A204.1 (cell line): ENCODE measurements around the gene COX5A.

Experiments used
- FAIRE-seq: peaks from 2 replicates; lab custom pipeline; 2012; peaks lifted over from hg19 to GRCh38; lab: Jason Lieb, UNC

COX5A gene

GRCh38 chr15:74937590-74938371 is at the start of gene COX5A:
Gene COX5A (minus strand): TSS chr15:74938073. CDS start chr15:74938014, 59 bp downstream.
- FAIRE-seq: no peak

DNA sequence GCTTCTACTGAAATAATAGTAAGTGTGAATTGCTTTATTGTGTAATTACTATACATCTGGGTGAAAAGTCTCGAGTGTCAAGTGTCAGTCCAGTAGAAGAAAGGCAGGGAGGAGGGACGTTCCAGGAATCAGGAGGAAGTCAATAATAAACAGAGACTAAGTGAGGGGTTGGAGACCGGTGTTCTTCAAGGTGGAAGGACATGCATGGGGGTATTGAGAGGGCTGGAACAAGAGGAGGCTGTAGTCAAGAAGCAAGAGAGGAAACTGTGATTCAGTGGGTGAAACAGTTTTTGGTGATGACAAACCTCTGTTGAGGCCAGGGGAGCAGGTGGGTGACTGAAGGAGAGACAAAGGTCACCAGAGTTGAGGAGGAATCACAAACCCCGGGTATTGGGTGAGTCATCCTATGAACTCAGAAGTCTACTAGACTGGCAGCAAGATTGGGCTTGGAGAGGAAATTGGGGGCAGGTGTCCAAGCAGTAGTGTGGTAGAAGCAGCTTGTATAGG is 45.9 kb upstream of the COX5A start:
- FAIRE-seq: no peak

GRCh38 chr15:74982183-74982582 is 44.3 kb upstream of the COX5A start:
- no peak for FAIRE-seq

DNA sequence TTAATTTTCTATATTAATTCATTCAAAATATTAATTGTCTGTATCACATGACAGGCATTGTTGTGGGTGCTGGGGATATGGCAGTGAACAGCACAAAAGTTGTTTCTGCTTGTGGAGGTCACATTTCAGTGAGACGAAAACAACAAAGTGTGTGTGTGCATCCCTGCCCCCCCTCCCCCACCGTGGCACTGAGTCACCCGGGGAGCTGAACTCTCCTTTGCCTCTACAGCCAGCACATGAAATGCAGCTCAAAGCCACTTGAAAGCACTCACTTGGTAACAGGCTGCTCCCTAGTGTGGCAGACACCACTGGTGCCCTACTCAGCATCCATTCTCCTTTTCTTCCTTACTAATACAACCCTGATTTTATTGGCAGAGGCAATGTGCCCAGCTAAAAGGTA is 40.6 kb upstream of the COX5A start:
- no peak for FAIRE-seq

DNA sequence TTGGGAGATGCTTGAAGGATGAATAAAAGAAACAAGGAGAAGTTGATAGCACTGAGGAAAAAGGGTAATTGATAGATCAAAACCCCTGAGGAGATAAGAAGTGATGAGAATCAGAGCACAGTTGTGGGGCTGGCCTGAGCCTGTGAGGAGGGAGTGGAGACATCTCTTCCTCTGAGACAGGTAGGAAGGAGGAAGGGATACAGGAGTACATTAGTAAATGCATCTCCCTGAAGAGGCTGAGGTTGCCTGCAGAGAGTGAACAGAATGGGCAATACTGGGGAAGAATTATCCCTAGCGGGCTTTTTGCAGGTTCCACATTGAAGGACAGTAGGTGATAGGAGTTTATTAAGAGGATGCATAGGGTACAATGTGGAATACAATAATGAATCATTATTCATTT is 40.2 kb upstream of the COX5A start:
- no peak for FAIRE-seq

GRCh38 chr15:74977599-74977998 is 39.7 kb upstream of the COX5A start:
- FAIRE-seq: no peak

DNA sequence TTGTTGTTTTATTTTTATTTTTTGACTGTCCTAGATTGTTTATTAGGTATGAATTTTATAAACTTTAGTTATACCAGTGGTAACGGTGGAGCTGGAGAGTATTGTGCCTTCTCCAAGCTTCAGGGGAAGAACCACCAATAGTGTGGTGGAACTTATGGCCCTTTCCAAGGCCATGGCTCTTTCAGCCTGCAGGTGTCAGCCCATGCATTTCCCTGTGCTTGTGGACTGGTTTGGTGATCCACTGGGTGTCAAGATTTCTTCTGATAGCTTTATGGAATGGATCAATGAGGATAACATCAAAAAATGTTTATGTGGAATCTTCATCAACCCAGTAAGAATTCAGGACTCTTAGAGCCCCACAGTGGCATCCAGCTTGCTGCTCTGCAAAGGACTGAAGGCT is 38.3 kb upstream of the COX5A start:
- FAIRE-seq: no peak

DNA sequence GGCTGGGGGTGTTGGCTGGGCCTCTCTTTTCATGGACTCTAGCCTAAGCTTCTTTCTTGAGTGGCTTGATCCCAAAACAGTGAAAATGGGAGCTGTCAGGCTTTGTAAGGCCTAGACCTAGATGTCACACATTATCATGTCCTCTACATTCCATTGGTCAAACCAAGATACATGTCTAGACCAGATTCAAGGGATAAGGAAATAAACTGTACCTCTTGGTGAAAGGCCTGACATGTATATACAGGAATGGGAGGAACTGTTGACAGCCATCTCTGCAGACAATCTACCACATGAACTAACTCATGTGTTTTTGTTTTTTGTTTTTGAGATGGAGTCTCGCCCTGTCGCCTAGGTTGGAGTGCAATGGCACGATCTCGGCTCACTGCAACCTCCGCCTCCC is 29.8 kb upstream of the COX5A start:
- no peak for FAIRE-seq

GRCh38 chr15:74964794-74965193 is 26.9 kb upstream of the COX5A start:
- no peak for FAIRE-seq

DNA sequence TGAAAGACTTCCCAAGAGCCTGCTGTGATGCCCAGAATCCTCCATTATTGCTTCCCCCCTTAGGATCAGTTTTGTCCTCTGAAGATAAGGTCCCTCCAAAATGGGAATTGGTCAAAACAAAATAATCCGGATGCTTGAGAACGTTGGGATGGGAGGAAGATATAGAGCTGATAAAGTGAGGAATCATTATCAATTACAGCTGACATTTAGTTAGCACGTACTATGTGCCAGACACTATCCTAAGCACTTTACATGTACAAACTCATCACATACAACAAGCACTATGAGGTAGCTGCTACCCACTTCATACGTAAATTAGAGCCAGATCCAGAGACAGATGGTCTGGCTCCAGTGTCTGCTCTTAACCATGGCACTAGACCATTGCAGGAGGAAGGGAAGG is 25.3 kb upstream of the COX5A start:
- no peak for FAIRE-seq

GRCh38 chr15:74962671-74963070 is 24.8 kb upstream of the COX5A start:
- no peak for FAIRE-seq

DNA sequence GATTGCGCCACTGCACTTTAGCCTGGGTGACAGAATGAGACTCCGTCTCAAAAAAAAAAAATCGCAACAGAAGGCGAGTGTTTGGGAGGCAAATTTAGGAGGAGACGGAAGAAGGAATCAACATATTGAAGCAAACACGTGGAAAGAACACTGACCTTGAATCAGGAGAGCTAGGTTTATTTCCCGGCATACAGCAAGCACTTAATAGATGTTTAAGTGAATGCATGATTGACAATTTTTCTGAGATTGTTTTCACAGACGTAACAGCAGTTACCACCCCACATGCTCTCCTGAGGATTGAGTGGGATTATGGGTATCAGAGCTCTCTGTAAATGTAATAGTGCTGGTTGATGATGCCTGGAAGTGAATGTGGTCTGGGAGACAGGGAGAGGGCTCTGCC is 24.3 kb upstream of the COX5A start:
- FAIRE-seq: no peak

- no peak for FAIRE-seq
These were observed 23.7 kb upstream of the COX5A start for GRCh38 chr15:74961616-74962015.

GRCh38 chr15:74960995-74961588 is 23.2 kb upstream of the COX5A start:
- FAIRE-seq: no peak

- no peak for FAIRE-seq
These were observed 22.4 kb upstream of the COX5A start for GRCh38 chr15:74960286-74960685.

DNA sequence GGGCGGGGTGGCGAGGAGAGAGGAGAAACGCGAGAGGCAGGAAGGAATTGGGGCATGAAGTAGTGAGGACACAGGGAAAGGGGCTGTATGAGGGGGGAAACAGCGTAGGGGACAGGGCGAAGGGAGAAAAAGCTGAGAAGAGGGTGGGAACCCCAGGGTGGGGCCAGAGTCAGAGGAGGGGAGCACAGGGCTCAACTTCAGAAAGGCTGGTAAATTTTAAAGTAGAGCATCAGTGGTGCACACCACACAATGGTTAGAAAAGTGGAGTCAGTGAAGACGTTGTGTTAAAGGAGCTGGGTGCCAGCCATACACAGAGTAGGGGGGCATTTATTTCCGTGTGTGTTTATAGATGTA is 21.7 kb upstream of the COX5A start:
- FAIRE-seq: no peak

DNA sequence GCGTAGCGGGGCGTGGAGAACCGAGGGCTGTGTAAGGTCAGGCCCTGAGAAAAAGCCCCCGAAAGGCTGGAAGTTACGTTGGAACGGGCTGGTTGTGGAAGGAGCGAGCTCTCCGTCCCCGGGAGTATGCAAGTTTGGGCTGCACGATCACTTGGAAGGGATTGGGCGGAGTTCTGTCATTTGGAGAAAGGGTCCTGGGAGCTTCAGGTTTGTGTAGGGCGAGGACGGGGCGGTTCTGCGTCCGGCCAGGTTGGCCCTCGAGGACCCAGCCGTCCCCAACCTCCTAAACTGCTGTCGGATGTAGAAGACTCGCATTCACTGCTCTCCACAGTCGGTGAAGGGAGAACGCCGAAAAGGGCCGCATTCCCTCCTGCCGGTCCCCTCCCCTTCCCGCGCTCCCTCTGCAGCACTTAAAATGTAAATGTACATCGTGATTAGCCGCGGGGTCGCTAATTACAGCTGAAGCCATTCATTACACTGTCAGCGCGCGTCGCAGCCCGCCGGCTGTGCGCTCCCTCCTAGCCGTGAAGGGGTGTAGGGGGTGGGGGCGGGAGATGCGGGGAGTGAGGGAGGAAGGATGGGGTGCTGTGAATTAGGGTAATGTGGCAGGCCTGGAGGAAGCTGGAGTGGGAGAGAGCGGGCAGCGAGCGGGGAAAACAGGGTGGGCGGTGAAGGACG is 21.2 kb upstream of the COX5A start:
- no peak for FAIRE-seq

- FAIRE-seq: no peak
These were observed 20.5 kb upstream of the COX5A start for GRCh38 chr15:74958320-74958907.

DNA sequence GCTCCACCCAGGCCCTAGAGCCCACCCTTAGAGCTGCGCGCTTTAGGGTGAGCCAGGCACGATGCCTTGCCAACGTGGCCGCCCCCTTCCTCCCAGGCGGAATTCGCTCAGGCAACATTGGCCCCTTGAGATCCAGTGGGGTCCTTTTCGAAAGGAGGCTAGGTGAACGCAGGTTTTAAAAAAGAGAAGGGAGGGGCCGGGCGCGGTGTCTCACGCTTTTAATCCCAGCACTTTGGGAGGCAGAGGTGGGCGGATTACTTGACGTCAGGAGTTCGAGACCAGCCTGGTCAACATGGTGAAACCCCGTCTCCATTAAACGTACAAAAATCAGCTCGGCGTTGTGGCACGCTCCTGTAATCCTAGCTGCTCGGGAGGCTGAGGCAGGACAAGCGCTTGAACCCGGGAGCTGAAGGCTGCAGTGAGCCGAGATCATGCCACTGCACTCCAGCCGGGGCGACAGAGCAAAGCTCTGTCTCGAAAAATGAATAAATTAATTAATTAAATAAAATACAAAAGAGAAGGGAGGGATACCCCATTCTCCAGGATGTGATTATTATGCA is 19.7 kb upstream of the COX5A start:
- FAIRE-seq: no peak

DNA sequence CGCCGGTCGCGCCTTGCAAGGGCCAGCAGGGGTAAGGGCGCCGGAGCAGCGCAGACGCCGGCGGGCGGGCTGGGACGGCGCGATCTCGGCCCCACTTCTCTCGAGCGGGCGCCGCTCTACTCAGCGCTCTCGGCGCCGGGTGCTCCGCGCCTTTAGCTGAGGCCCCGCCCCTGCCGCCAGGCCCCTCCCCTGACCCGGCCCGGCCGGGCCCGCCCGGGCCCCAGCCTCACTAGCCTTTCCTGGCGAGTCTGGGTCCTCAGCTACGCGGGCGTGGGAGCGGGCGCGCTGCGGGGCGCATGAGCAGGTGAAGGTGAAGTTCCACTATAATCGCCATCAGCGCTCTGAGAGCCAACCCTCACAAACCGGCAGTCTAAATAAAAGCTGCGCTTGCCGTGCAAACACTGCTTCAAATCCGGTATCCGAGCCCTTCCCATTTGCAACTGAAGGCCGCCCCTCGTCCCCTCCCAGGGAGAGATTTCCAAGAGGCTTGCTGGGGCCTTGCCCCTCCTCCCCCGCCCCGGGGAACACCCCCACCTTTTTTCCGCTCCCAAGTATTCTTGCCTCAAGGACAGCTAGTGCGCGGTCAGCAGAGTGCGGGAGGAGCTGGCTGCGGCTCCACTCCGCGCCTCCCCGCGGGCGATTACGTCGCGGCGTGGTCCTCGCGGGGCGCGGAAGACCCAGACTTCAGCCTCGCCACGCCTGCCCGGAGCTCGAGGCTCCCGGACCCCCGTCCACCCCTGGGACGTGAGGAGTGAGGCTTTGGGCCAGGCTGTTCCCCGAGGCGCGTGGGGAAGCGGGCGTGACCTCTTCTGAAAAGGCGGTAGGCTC is 19.0 kb upstream of the COX5A start, which contains the start of gene RPP25:
Gene RPP25, minus strand, starts transcription at position 125 of the 828 bp plus-strand sequence. CDS start 189 bp downstream, outside the sequence.
- FAIRE-seq: no peak

- FAIRE-seq: no peak
These were observed 18.1 kb upstream of the COX5A start for GRCh38 chr15:74955796-74956647.
